ENCODE results near the gene GREB1L. TPM values are rescaled to one million over a fixed set of nuclear protein-coding genes. Genes with fewer than 3 reads are reported as not detected.
A peak's percentile ranks its signal among the peaks of the same experiment; 100 is the strongest.

GREB1L gene
- total RNA-seq, 1 donor from 2014 or later: 0.79 TPM

DNA sequence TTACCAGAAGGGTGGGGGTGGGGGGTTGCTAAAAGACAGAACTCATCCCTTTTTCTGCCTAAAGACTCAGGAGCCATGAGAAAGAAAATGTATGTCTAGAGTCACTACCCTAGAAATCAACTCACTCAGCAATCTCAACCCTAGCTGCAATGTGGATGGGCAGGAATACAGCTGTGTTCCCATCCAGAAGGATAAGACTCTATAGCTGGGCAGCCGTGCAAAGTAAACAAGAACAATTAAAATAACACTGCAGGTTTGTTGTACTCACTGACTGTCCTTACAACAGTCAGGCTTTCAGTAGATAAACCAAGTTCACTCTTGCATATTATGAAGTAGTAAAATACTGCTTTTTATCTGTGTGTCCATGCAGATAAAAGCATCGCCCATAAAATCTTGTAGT, 284.4 kb downstream of the GREB1L start:
- Histone ChIP-seq H3K36me3 (ENCODE audit: control insufficient read depth, insufficient read depth, low read length) (peaks cover 7% of the 10 kb centered on the region), H3K27me3 (ENCODE audit: control insufficient read depth, insufficient read depth, low read length) (no peaks in the 10 kb centered on the region), H3K4me3 (ENCODE audit: low read depth, low read length) (no peak overlapping the region)
- TF ChIP-seq, protein P1, sequence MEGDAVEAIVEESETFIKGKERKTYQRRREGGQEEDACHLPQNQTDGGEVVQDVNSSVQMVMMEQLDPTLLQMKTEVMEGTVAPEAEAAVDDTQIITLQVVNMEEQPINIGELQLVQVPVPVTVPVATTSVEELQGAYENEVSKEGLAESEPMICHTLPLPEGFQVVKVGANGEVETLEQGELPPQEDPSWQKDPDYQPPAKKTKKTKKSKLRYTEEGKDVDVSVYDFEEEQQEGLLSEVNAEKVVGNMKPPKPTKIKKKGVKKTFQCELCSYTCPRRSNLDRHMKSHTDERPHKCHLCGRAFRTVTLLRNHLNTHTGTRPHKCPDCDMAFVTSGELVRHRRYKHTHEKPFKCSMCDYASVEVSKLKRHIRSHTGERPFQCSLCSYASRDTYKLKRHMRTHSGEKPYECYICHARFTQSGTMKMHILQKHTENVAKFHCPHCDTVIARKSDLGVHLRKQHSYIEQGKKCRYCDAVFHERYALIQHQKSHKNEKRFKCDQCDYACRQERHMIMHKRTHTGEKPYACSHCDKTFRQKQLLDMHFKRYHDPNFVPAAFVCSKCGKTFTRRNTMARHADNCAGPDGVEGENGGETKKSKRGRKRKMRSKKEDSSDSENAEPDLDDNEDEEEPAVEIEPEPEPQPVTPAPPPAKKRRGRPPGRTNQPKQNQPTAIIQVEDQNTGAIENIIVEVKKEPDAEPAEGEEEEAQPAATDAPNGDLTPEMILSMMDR (IDR thresholded peaks at IDR 0.05; ENCODE audit: insufficient read depth, low read length, severe bottlenecking): no peak
- DNase-seq (ENCODE audit: low read depth) (no peak), FAIRE-seq (no peak)

DNA sequence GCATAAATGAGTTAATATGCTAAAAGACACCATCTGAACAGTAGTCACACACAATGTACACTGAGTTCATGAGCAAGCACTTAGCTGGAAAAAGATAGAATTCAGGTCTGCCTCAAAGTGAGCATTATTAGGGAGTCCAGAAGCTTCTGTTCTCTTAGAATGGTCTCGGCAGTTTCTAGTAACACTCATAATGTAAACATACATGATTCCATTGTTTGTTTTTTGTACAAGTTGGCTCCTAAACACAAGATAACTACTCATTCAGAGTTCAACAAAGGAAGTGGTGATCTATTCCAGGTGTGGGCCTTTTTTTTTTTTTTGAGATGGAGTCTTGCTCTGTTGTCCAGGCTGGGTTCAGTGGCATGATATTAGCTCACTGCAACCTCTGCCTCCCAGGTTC, 292.3 kb downstream of the GREB1L start:
- H3K27me3 ChIP-seq (ENCODE audit: control insufficient read depth, insufficient read depth, low read length): no peaks in the 10 kb centered on the region
- FAIRE-seq: no peak
- peaks cover 1% of the 10 kb centered on the region for H3K36me3 ChIP-seq (ENCODE audit: control insufficient read depth, insufficient read depth, low read length)
- DNase-seq (ENCODE audit: low read depth): peak; percentile 39
- TF ChIP-seq, protein P1 (IDR thresholded peaks at IDR 0.05; ENCODE audit: insufficient read depth, low read length, severe bottlenecking): no peak
- H3K4me3 ChIP-seq (ENCODE audit: low read depth, low read length): no peak overlapping the region

DNA sequence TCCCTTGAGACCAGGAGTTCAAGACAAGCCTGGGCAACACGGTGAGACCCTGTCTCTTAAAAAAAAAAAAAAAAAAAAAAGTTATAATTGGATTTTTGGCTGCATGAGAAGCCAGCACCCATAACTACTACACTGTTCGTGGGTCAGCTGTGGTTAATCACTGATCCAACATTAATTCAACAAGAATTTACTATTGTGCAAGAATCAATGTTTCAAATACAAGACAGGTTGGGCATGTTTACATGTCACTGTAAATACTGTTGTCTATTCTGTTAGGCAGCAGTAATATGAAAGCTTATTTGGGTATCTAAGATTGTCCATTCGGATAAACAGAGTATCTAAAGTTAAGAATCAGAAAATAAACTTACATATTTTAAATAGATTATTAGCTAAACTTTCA, 296.2 kb downstream of the GREB1L start:
- DNase-seq (ENCODE audit: low read depth) (peak; percentile 29), FAIRE-seq (no peak)
- Histone ChIP-seq H3K36me3 (ENCODE audit: control insufficient read depth, insufficient read depth, low read length) (no peaks in the 10 kb centered on the region), H3K27me3 (ENCODE audit: control insufficient read depth, insufficient read depth, low read length) (no peaks in the 10 kb centered on the region), H3K4me3 (ENCODE audit: low read depth, low read length) (no peak overlapping the region)
- TF ChIP-seq, protein P1 (IDR thresholded peaks at IDR 0.05; ENCODE audit: insufficient read depth, low read length, severe bottlenecking): no peak

DNA sequence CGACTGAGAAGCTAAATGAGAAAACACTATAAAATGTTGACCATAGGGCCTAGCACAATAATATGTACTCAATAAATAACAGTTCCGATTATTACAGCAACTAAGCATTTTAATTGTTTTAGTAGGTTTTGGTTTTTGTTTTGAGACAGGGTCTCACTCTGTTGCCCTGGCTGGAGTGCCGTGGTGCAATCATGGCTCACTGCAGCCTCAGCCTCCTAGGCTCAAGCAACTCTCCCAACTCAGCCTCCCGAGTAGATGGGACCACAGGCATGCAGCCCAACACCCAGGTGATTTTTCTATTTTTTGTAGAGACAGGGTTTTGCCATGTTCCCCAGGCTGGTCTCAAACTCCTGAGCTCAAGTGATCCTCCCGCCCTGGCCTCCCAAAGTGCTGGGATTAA, 304.4 kb downstream of the GREB1L start:
- FAIRE-seq: no peak
- no peak for DNase-seq (ENCODE audit: low read depth)
- H3K36me3 ChIP-seq (ENCODE audit: control insufficient read depth, insufficient read depth, low read length): no peaks in the 10 kb centered on the region

DNA sequence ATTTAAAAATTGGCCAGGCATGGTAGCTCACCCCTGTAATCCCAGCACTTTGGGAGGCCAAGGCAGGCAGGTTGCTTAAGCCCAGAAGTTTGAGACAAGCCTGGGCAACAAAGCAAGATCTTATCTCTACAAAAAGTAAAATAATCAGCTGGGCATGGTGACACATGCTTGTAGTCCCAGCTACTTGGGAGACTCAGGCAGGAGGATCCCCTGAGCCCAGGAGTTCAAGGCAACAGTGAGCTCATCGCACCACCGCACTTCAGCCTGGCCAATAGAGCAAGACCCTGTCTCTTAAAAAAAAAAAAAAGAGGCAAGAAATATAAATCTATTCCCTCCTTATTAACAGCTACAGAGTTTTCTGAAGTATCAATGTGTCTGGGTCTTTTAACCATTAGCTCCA, 306.6 kb downstream of the GREB1L start:
- DNase-seq (ENCODE audit: low read depth) (peak; percentile 17), FAIRE-seq (no peak)
- Histone ChIP-seq H3K27me3 (ENCODE audit: control insufficient read depth, insufficient read depth, low read length) (no peaks in the 10 kb centered on the region), H3K36me3 (ENCODE audit: control insufficient read depth, insufficient read depth, low read length) (no peaks in the 10 kb centered on the region), H3K4me3 (ENCODE audit: low read depth, low read length) (no peak overlapping the region)
- TF ChIP-seq, protein P1 (IDR thresholded peaks at IDR 0.05; ENCODE audit: insufficient read depth, low read length, severe bottlenecking): no peak

More for the DNA sequence above, 304.4 kb downstream of the GREB1L start:
- Histone ChIP-seq H3K27me3 (ENCODE audit: control insufficient read depth, insufficient read depth, low read length) (no peaks in the 10 kb centered on the region), H3K4me3 (ENCODE audit: low read depth, low read length) (no peak overlapping the region)
- TF ChIP-seq, protein P1 (IDR thresholded peaks at IDR 0.05; ENCODE audit: insufficient read depth, low read length, severe bottlenecking): no peak

DNA sequence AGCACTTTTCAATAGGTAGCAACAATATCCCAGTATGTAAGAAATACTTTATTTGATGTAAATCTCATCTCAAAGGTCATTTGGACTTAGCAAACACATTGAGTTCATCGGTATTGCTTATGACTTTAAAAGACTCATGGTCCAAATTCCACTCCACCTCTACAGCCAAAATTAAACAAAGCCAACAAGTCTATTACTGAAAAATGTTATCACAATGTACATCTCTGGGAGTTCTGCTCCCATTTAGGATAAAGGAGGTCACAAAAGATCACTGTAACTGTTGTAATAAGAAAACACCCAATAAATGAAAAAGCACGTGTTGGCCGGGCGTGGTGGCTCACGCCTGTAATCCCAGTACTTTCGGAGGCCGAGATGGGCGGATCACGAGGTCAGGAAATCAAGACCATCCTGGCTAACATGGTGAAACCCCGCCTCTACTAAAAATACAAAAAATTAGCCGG, 308.5 kb downstream of the GREB1L start:
- H3K36me3 ChIP-seq (ENCODE audit: control insufficient read depth, insufficient read depth, low read length): peaks cover 1% of the 10 kb centered on the region
- H3K4me3 ChIP-seq (ENCODE audit: low read depth, low read length): no peak overlapping the region
- no peaks in the 10 kb centered on the region for H3K27me3 ChIP-seq (ENCODE audit: control insufficient read depth, insufficient read depth, low read length)
- DNase-seq (ENCODE audit: low read depth): no peak
- no peak for FAIRE-seq
- TF ChIP-seq, protein P1 (IDR thresholded peaks at IDR 0.05; ENCODE audit: insufficient read depth, low read length, severe bottlenecking): no peak

Measured in bronchial epithelial cell (primary cell).